IPS-11a (cell line): ENCODE data around the gene BHLHE23.

ENCODE experiments used
- H3K4me3 ChIP-seq: one replicate; pipeline ENCODE4 v1.5.1; 2013; ENCODE audit warnings: low read depth, low read length, control low read depth

Gene BHLHE23

GRCh38 chr20:63009988-63010769, 3.4 kb upstream of the BHLHE23 start:
- H3K4me3 ChIP-seq: no peak overlapping the region

GRCh38 chr20:63009045-63009961, 2.5 kb upstream of the BHLHE23 start:
- H3K4me3 ChIP-seq: no peak overlapping the region

GRCh38 chr20:63008541-63009044, 1.8 kb upstream of the BHLHE23 start:
- no peak overlapping the region for H3K4me3 ChIP-seq

- no peak overlapping the region for H3K4me3 ChIP-seq
These were observed 1.1 kb upstream of the BHLHE23 start for GRCh38 chr20:63007646-63008488.

- peak overlapping the region; percentile 24 for H3K4me3 ChIP-seq
These were observed 539 bp upstream of the BHLHE23 start for GRCh38 chr20:63007360-63007645.

- H3K4me3 ChIP-seq: peak overlapping the region; percentile 13
These were observed 763 bp downstream of the BHLHE23 start for GRCh38 chr20:63005862-63006539.

GRCh38 chr20:63005365-63005861, 1.4 kb downstream of the BHLHE23 start:
- H3K4me3 ChIP-seq: no peak overlapping the region

- no peak overlapping the region for H3K4me3 ChIP-seq
These were observed 2.0 kb downstream of the BHLHE23 start for GRCh38 chr20:63004607-63005364.

- H3K4me3 ChIP-seq: no peak overlapping the region
These were observed 3.2 kb downstream of the BHLHE23 start for GRCh38 chr20:63003546-63003945.

- H3K4me3 ChIP-seq: no peak overlapping the region
These were observed 4.3 kb downstream of the BHLHE23 start for GRCh38 chr20:63002511-63002910.

GRCh38 chr20:63000958-63001357, 5.8 kb downstream of the BHLHE23 start:
- no peak overlapping the region for H3K4me3 ChIP-seq

- no peak overlapping the region for H3K4me3 ChIP-seq
These were observed 6.7 kb downstream of the BHLHE23 start for GRCh38 chr20:63000036-63000435.

- no peak overlapping the region for H3K4me3 ChIP-seq
These were observed 7.2 kb downstream of the BHLHE23 start for GRCh38 chr20:62999580-62999979.

- H3K4me3 ChIP-seq: no peak overlapping the region
These were observed 8.3 kb downstream of the BHLHE23 start for GRCh38 chr20:62998449-62998848.

GRCh38 chr20:62997417-62998035, 9.2 kb downstream of the BHLHE23 start:
- no peak overlapping the region for H3K4me3 ChIP-seq

- no peak overlapping the region for H3K4me3 ChIP-seq
These were observed 10.2 kb downstream of the BHLHE23 start for GRCh38 chr20:62996596-62996982.

- H3K4me3 ChIP-seq: no peak overlapping the region
These were observed 10.7 kb downstream of the BHLHE23 start for GRCh38 chr20:62995898-62996595.

- H3K4me3 ChIP-seq: no peak overlapping the region
These were observed 11.3 kb downstream of the BHLHE23 start for GRCh38 chr20:62995481-62995880.

- no peak overlapping the region for H3K4me3 ChIP-seq
These were observed 11.9 kb downstream of the BHLHE23 start for GRCh38 chr20:62994869-62995281.
